Liver (tissue), 3 donors: ENCODE data around the gene ZGLP1.

ENCODE experiments used
- CTCF ChIP-seq: fragments of 150-350 bp; IDR thresholded peaks from 2 replicates; pipeline ENCODE4 v1.5.1; 2017; ENCODE audit warnings: improper control_type of control experiment, low read depth, low read length; ENCODE audit not compliant: missing input control
- RAD21 ChIP-seq, 2 donors: IDR thresholded peaks; 2 replicates each; pipeline ENCODE4 v1.6.1; 2016; ENCODE audit warnings: antibody characterized with exemption in 2 of 2, mild to moderate bottlenecking in 2 of 2
- TAF1 ChIP-seq: conservative IDR thresholded peaks from 2 replicates; pipeline ENCODE4 v1.6.1; 2016; ENCODE audit warnings: antibody characterized with exemption, mild to moderate bottlenecking
- YY1 ChIP-seq: IDR thresholded peaks from 2 replicates; pipeline ENCODE4 v1.6.1; 2016; ENCODE audit warnings: antibody characterized with exemption, mild to moderate bottlenecking
- donor health status: healthy.
- donor health status: healthy.

GRCh38 chr19:10291554-10292205, 17.9 kb downstream of the ZGLP1 start:
- TF ChIP-seq RAD21 (IDR thresholded peaks at IDR 0.05), result no peak
- TF ChIP-seq YY1, result no peak
- no peak for TF ChIP-seq TAF1
- no peak for TF ChIP-seq CTCF
